Measurements from ENCODE around the gene HSF2BP. TPM values are rescaled to one million over a fixed set of nuclear protein-coding genes. Genes with fewer than 3 reads are reported as not detected.

HSF2BP gene
- total RNA-seq, 4 donors from 2014 or later = 0.39 to 0.97 TPM; not detected in 2

DNA sequence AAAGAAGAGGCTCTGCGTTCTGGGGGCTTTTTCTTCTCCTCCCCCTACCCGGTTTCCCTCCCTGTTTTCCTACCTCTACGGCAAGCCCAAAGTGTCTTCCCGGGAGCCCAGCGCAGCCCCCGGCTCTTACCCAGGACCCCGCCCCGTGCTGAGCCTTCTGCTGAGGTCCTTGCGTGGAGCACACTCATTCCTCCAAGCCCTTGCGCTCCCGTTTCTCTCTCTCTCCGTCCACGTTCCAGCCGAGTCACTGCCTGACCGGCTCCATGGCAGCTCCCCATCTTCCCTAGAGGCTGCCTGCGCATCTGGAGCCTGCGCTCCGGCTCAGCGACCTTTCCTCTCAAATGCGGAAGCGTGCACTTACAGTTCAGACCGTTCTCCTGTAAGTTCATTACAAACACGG lies 34.7 kb upstream of the HSF2BP start:
- 93 to 95% methylated on average over 23 of the region's 23 CpGs for WGBS, 2 donors
- intact Hi-C loops (cut with DNase I; ENCODE audit: low total_unique reads) = no loop called here
- no peak for DNase-seq (ENCODE audit: low spot score in 2 of 2)

DNA sequence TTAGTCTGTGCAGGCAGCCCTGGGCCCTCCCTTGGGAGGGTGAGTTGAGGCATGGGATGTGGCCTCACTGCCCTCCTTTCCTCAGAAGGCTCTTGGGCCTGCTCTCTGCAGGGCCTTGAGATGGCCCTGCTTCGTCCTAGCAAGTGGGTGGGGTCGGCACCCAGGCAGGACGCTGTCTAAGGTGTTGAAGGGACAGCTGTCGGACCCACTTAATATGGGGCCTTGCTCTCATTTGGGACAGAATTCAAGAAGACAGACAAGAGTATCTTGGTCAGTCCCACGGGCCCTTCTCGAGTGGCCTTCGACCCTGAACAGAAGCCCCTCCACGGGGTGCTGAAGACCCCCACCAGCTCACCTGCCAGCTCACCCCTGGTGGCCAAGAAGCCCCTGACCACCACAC lies 33.7 kb upstream of the HSF2BP start:
- no peak for DNase-seq (ENCODE audit: low spot score in 2 of 2)
- 95% methylated on average over 7 to 8 of the region's 8 CpGs for WGBS, 2 donors
- no peak overlapping the region for H3K4me3 ChIP-seq (ENCODE audit: low read depth, poor library complexity, severe bottlenecking)
- intact Hi-C loops (cut with DNase I; ENCODE audit: low total_unique reads) = no loop called here
- no peak for TF ChIP-seq POLR2A (IDR thresholded peaks at IDR 0.05)
- TF ChIP-seq, protein P1, sequence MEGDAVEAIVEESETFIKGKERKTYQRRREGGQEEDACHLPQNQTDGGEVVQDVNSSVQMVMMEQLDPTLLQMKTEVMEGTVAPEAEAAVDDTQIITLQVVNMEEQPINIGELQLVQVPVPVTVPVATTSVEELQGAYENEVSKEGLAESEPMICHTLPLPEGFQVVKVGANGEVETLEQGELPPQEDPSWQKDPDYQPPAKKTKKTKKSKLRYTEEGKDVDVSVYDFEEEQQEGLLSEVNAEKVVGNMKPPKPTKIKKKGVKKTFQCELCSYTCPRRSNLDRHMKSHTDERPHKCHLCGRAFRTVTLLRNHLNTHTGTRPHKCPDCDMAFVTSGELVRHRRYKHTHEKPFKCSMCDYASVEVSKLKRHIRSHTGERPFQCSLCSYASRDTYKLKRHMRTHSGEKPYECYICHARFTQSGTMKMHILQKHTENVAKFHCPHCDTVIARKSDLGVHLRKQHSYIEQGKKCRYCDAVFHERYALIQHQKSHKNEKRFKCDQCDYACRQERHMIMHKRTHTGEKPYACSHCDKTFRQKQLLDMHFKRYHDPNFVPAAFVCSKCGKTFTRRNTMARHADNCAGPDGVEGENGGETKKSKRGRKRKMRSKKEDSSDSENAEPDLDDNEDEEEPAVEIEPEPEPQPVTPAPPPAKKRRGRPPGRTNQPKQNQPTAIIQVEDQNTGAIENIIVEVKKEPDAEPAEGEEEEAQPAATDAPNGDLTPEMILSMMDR (IDR thresholded peaks at IDR 0.05) = no peak

More for the DNA sequence above, 34.7 kb upstream of the HSF2BP start:
- TF ChIP-seq, protein P1 (IDR thresholded peaks at IDR 0.05) = no peak
- TF ChIP-seq POLR2A (IDR thresholded peaks at IDR 0.05) = no peak
- H3K4me3 ChIP-seq (ENCODE audit: low read depth, poor library complexity, severe bottlenecking) = no peak overlapping the region

DNA sequence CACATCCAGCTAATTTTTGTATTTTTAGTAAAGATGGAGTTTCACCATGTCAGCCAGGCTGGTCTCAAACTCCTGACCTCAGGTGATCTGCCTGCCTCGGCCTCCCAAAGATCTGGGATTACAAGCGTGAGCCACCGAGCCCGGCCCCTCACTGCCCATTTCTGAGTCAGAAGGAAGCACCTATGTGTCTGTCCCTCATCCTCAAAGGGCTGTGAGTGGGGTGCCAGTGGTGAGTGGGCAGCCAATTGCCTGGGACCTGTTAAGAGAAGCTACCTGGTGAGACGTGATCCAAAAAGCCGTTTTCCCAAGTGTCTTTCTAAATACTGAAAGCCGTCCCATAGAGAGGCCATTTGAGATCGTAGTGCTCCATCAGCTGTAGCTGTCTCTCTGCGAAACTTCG lies 32.5 kb upstream of the HSF2BP start:
- intact Hi-C loops (cut with DNase I; ENCODE audit: low total_unique reads) = no loop called here
- no peak for DNase-seq (ENCODE audit: low spot score in 2 of 2)
- WGBS, 2 donors = 91 to 97% methylated on average over 10 of the region's 10 CpGs
- TF ChIP-seq, protein P1 (IDR thresholded peaks at IDR 0.05) = no peak
- no peak for TF ChIP-seq POLR2A (IDR thresholded peaks at IDR 0.05)
- H3K4me3 ChIP-seq (ENCODE audit: low read depth, poor library complexity, severe bottlenecking) = no peak overlapping the region

DNA sequence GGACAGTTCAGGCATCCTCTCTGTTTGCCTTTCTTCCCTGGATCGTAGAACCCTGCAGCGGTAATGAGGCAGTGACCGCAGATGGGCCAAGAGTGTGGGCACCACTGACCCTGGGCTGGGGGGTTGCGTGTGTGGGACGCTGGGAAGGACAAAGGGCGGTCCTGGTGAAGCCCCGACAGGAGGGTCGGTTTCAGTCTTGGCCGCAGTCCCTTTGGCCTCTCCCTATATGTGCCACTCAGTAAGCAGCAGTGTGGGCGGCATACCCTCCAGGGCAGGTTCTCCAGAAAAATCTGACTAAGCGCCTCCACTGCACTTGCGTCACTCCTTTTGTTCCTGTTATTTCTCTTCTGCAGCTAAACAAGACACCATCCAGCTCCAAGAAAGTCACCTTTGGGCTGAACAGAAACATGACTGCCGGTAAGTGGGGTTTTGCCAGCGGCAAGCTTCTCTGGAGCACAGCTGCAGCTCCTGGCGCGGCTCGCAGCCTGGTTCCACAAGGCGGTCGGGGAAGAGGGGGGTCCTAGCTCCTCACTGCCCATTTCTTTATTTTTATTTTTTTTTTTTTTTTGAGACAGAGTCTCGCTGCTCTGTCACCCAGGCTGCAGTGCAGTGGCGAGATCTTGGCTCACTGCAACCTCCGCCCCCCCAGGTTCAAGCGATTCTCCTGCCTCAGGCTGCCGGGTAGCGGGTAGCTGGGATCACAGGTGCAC lies 32.0 kb upstream of the HSF2BP start:
- no peak overlapping the region for H3K4me3 ChIP-seq (ENCODE audit: low read depth, poor library complexity, severe bottlenecking)
- TF ChIP-seq, protein P1 (IDR thresholded peaks at IDR 0.05) = no peak
- no peak for TF ChIP-seq POLR2A (IDR thresholded peaks at IDR 0.05)
- WGBS, 2 donors = 94 to 95% methylated on average over 25 of the region's 25 CpGs
- intact Hi-C loops (cut with DNase I; ENCODE audit: low total_unique reads) = no loop called here
- DNase-seq (ENCODE audit: low spot score in 2 of 2) = no peak

DNA sequence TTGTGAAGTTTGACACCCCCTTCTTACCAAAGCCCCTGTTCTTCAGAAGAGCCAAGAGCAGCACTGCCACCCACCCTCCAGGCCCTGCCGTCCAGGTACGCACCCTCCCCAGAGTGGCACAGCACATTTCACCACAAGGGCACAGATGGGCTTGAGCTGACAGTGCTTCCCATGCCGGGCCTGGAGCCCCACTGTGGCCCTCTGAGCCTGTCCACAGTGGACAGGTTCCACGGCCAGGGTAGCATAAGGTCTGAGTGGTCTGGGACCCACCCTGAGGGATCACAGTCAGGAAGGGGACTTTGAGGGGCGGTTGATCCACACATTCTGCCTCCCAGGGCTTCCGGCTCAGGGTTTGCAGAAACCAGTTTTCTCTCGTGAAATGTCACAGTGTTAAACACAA lies 31.1 kb upstream of the HSF2BP start:
- WGBS, 2 donors = 94 to 97% methylated on average over 7 of the region's 7 CpGs
- DNase-seq (ENCODE audit: low spot score in 2 of 2) = no peak
- intact Hi-C loops (cut with DNase I; ENCODE audit: low total_unique reads) = no loop called here
- H3K4me3 ChIP-seq (ENCODE audit: low read depth, poor library complexity, severe bottlenecking) = no peak overlapping the region
- no peak for TF ChIP-seq POLR2A (IDR thresholded peaks at IDR 0.05)
- TF ChIP-seq, protein P1 (IDR thresholded peaks at IDR 0.05) = no peak
